ENCODE measurements around the gene PIEZO2.

DNA sequence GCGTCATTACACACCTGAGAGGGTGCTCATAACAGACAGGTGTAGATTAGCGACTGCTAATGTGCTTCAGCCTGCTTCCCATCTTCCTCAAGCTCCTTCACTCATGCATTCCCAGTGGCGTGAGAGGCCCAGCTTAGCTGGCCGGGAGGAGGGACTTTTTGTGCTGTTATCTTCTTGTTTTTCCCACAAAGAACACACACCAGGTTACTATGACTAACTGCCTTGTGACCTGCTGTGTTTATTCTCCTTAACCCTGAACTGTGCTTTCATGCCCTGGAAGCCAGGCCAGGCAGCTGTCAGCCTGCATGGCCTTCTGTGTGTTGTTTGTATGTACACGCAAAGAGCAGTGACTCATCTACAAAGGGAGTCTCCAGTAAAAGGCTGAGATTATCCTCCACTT lies 143.8 kb downstream of the PIEZO2 start:
- TF ChIP-seq POLR2A (IDR thresholded peaks at IDR 0.05; ENCODE audit: low read depth, low read length) (no peak), TAF1 (IDR thresholded peaks at IDR 0.05; ENCODE audit: low read depth, low read length) (no peak), POLR2AphosphoS5 (IDR thresholded peaks at IDR 0.05; ENCODE audit: low read depth, low read length) (no peak), SPI1 (IDR thresholded peaks at IDR 0.05; ENCODE audit: low read depth, low read length) (no peak), PAX5 (IDR thresholded peaks at IDR 0.05; ENCODE audit: insufficient read depth, low read length, severe bottlenecking) (no peak)

Data from GM12891 (cell line).